IMR-90 (cell line): ENCODE measurements around the gene SERHL2. TPM values are rescaled to one million over a fixed set of nuclear protein-coding genes. Genes with fewer than 3 reads are reported as not detected.

Experiments used
- ATAC-seq: fragments of 200-7000 bp; cut with Tn5 transposase; 2 replicates; pipeline ENCODE4 v1.9.1; 2020; ENCODE audit warnings: low read depth, mild to moderate bottlenecking, moderate library complexity
- BruUV-seq: library from RNA; stranded (reverse); fragments of 400-500 nt; replicated peaks from 2 replicates; lab custom pipeline; 2021; lab: Mats Ljungman, UMichigan
- CTCF ChIA-PET: fragments of 300-600 bp; formaldehyde crosslinking; extraction: SDS; loops from one replicate; lab custom pipeline; 2021; ENCODE audit warnings: antibody characterized with exemption; lab: Yijun Ruan, JAX
- POLR2A ChIA-PET: fragments of 300-600 bp; sonication (Branson Sonifier 250); formaldehyde crosslinking; loops from one replicate; lab custom pipeline; 2022; ENCODE audit warnings: antibody characterized with exemption; ENCODE audit not compliant: unreplicated experiment; lab: Charles Lee
- DNase-seq: peaks from one replicate; pipeline ENCODE4 v3.0.0; 2013
- H2AFZ ChIP-seq: replicated peaks from 2 replicates; pipeline ENCODE3; 2013; ENCODE audit warnings: low read length, mild to moderate bottlenecking; ENCODE audit not compliant: poor library complexity
- H2AK5ac ChIP-seq: 2 replicates; pipeline ENCODE4 v1.6.1; 2013; ENCODE audit warnings: low read depth, low read length, inconsistent platforms
- H2AK9ac ChIP-seq: replicated peaks from 2 replicates; pipeline ENCODE3; 2013; ENCODE audit warnings: mild to moderate bottlenecking, low read depth, low read length, moderate library complexity; ENCODE audit not compliant: poor library complexity
- H2BK120ac ChIP-seq: 2 replicates; pipeline ENCODE4 v1.6.1; 2013; ENCODE audit warnings: low read depth, low read length, inconsistent platforms
- H2BK15ac ChIP-seq: 3 replicates; pipeline ENCODE4 v1.6.1; 2013; ENCODE audit warnings: low read depth, low read length, inconsistent platforms
- H2BK20ac ChIP-seq: 2 replicates; pipeline ENCODE4 v1.6.1; 2013; ENCODE audit warnings: low read depth, mild to moderate bottlenecking, inconsistent platforms, low read length, moderate library complexity
- H2BK5ac ChIP-seq: 2 replicates; pipeline ENCODE4 v1.6.1; 2013; ENCODE audit warnings: mild to moderate bottlenecking, low read depth, low read length, inconsistent platforms; ENCODE audit not compliant: poor library complexity, severe bottlenecking
- H3K14ac ChIP-seq: replicated peaks from 2 replicates; pipeline ENCODE4 v1.6.1; 2013; ENCODE audit warnings: low read depth, low read length, inconsistent platforms
- H3K18ac ChIP-seq: 2 replicates; pipeline ENCODE4 v1.6.1; 2013; ENCODE audit warnings: low read depth, low read length, control low read depth
- H3K23ac ChIP-seq: 2 replicates; pipeline ENCODE4 v1.6.1; 2013; ENCODE audit warnings: low read depth, low read length, inconsistent platforms
- H3K27ac ChIP-seq: 2 replicates; pipeline ENCODE4 v1.5.1; 2013; ENCODE audit warnings: mild to moderate bottlenecking, control low read depth, low read length; ENCODE audit not compliant: insufficient read depth
- H3K27me3 ChIP-seq: 2 replicates; pipeline ENCODE4 v1.6.1; 2013; ENCODE audit warnings: low read length; ENCODE audit not compliant: control insufficient read depth, insufficient read depth
- H3K36me3 ChIP-seq: 2 replicates; pipeline ENCODE4 v1.6.1; 2013; ENCODE audit warnings: low read length, mixed read lengths; ENCODE audit not compliant: control insufficient read depth, insufficient read depth
- H3K4ac ChIP-seq: 2 replicates; pipeline ENCODE4 v1.6.1; 2013; ENCODE audit warnings: low read depth, low read length, inconsistent platforms
- H3K4me1 ChIP-seq: 2 replicates; pipeline ENCODE4 v1.6.1; 2013; ENCODE audit warnings: low read length, mixed read lengths; ENCODE audit not compliant: control insufficient read depth, insufficient read depth
- H3K4me2 ChIP-seq: 2 replicates; pipeline ENCODE4 v1.6.1; 2013; ENCODE audit warnings: low read depth, mild to moderate bottlenecking, control low read depth, low read length, moderate library complexity
- H3K4me3 ChIP-seq: 2 replicates; pipeline ENCODE4 v1.5.1; 2013; ENCODE audit warnings: low read depth, mild to moderate bottlenecking, control low read depth, low read length, moderate library complexity; ENCODE audit not compliant: insufficient read depth
- H3K56ac ChIP-seq: 2 replicates; pipeline ENCODE4 v1.6.1; 2013; ENCODE audit warnings: low read length, inconsistent platforms; ENCODE audit not compliant: insufficient read depth; ENCODE audit errors: extremely low read depth
- H3K79me1 ChIP-seq, 2 experiments: 2 replicates each; pipeline ENCODE4 v1.6.1; 2013; ENCODE audit warnings: low read length in 2 of 2, inconsistent platforms in 1 of 2, low read depth in 1 of 2
- H3K9ac ChIP-seq: 2 replicates; pipeline ENCODE4 v1.6.1; 2013; ENCODE audit warnings: low read depth, low read length, control low read depth
- H3K9me1 ChIP-seq: 2 replicates; pipeline ENCODE4 v1.6.1; 2013; ENCODE audit warnings: low read length, inconsistent platforms; ENCODE audit not compliant: insufficient read depth
- H3K9me3 ChIP-seq: 2 replicates; pipeline ENCODE4 v1.6.1; 2013; ENCODE audit warnings: low read length; ENCODE audit not compliant: control insufficient read depth, insufficient read depth
- H4K20me1 ChIP-seq: 2 replicates; pipeline ENCODE4 v1.6.1; 2013; ENCODE audit warnings: low read length, inconsistent platforms; ENCODE audit not compliant: insufficient read depth
- H4K5ac ChIP-seq: 2 replicates; pipeline ENCODE4 v1.6.1; 2013; ENCODE audit warnings: mild to moderate bottlenecking, low read depth, low read length, control low read depth
- H4K8ac ChIP-seq, 2 experiments: 2 replicates each; pipeline ENCODE4 v1.6.1; 2013; ENCODE audit warnings: low read depth in 2 of 2, low read length in 2 of 2, control low read depth in 1 of 2, inconsistent platforms in 1 of 2
- H4K91ac ChIP-seq: 2 replicates; pipeline ENCODE4 v1.6.1; 2013; ENCODE audit warnings: low read depth, low read length, inconsistent platforms; ENCODE audit not compliant: insufficient read depth
- MAFK ChIP-seq: IDR thresholded peaks from 2 replicates; pipeline ENCODE4 v1.6.1; 2012; ENCODE audit warnings: low read depth, low read length, improper control_type of control experiment
- MAZ ChIP-seq: IDR thresholded peaks from 2 replicates; pipeline ENCODE4 v1.6.1; 2012; ENCODE audit warnings: low read depth, mild to moderate bottlenecking, low read length, improper control_type of control experiment, moderate library complexity, borderline replicate concordance
- WGBS, 2 experiments: methylation state at CpG; one replicate each; pipeline versions ENCODE4 v1.1.5 to v1.1.7; 2013; ENCODE audit warnings: missing lambda C conversion rate in 2 of 2; ENCODE audit not compliant: insufficient read length in 1 of 2; ENCODE audit errors: extremely low coverage in 2 of 2; 5-methylcytosine and 5-hydroxymethylcytosine counted together
- dilution Hi-C: fragments of 300-500 bp; cut with HindIII; formaldehyde crosslinking; loops from one replicate; pipeline ENCODE4 v1.14.3; 2018; ENCODE audit warnings: low sequenced_read_pairs; ENCODE audit not compliant: unreplicated experiment
- in situ Hi-C: fragments of 300-500 bp; cut with MboI; formaldehyde crosslinking; loops from 3 replicates; pipeline ENCODE4 v1.14.3; 2019; ENCODE audit warnings: low sequenced_read_pairs, inconsistent platforms, mixed read lengths
- intact Hi-C: fragments of 100-400 bp; cut with micrococcal nuclease; formaldehyde crosslinking; loops from 2 replicates; pipeline ENCODE4 v1.10.0; 2022
- polyA plus RNA-seq, 3 experiments: library from polyadenylated mRNA; depleted of rRNA; stranded (reverse); fragments of >200 nt; gene quantifications; 2 replicates each; pipeline ENCODE4 v1.2.3, GENCODE V29; 2012; ENCODE audit warnings: low replicate concordance in 1 of 3
- total RNA-seq: library from RNA; depleted of rRNA; stranded (reverse); fragments of >200 nt; gene quantifications from 2 replicates; pipeline ENCODE4 v1.2.3, GENCODE V29; 2012

The SERHL2 gene
- total and polyA plus RNA-seq, 2 of the 4 experiments (the other 2 are of a cell fraction): 4.5 to 5.0 TPM

- ATAC-seq (no peak), DNase-seq (no peak)
- H3K27ac ChIP-seq: no peak overlapping the region
- H2AK5ac ChIP-seq: no peak overlapping the region
- ChIA-PET CTCF (interaction anchor here (0.6 kb wide), 1 partner anchor 514 kb away, joined by 5 read pairs; no protein-coding TSS in a partner anchor), POLR2A (no interaction called here)
- no peak overlapping the region for H3K14ac ChIP-seq
- H3K4me1 ChIP-seq: peaks cover 2% of the 10 kb centered on the region; the same call in 1 of the 2 replicates
- H4K8ac ChIP-seq: no peak overlapping the region
- H4K20me1 ChIP-seq: peaks cover 4% of the 10 kb centered on the region
- H3K23ac ChIP-seq: no peak overlapping the region
- no peak overlapping the region for H3K4me3 ChIP-seq
- no peak for TF ChIP-seq MAFK
- TF ChIP-seq MAZ: no peak
- no peaks in the 10 kb centered on the region for H3K36me3 ChIP-seq
- H3K27me3 ChIP-seq: no peaks in the 10 kb centered on the region
- H2BK20ac ChIP-seq: no peak overlapping the region
- H3K9me3 ChIP-seq: no peaks in the 10 kb centered on the region
- H2AK9ac ChIP-seq: no peak overlapping the region
- no peak overlapping the region for H2BK5ac ChIP-seq
- no TSS peak for BruUV-seq
- H3K79me1 ChIP-seq: no peaks in the 10 kb centered on the region
- no peak overlapping the region for H3K4ac ChIP-seq
- no peaks in the 10 kb centered on the region for H3K9me1 ChIP-seq
- no peak overlapping the region for H2BK15ac ChIP-seq
- no peak overlapping the region for H2BK120ac ChIP-seq
- dilution Hi-C loops: no loop called here
- H4K5ac ChIP-seq: no peak overlapping the region
- 100% methylated on average over 1 of the region's 8 CpGs; no CpG with 5 or more reads in 1 of the 2 experiments for WGBS, 2 experiments
- H3K18ac ChIP-seq: no peak overlapping the region
- H3K9ac ChIP-seq: no peak overlapping the region
- no peak overlapping the region for H4K91ac ChIP-seq
- H3K4me2 ChIP-seq: no peak overlapping the region
- intact Hi-C loops: no loop called here
- no peak overlapping the region for H2AFZ ChIP-seq
- H3K56ac ChIP-seq: no peak overlapping the region
- in situ Hi-C loops: no loop called here
Measured at GRCh38 chr22:42560381-42560780, 6.6 kb downstream of the SERHL2 start.
